ENCODE results near the gene PRKCB. TPM values are rescaled to one million over a fixed set of nuclear protein-coding genes. Genes with fewer than 3 reads are reported as not detected.

The PRKCB gene
- total RNA-seq, 1 donor from 2014 or later, result 24.1 TPM

DNA sequence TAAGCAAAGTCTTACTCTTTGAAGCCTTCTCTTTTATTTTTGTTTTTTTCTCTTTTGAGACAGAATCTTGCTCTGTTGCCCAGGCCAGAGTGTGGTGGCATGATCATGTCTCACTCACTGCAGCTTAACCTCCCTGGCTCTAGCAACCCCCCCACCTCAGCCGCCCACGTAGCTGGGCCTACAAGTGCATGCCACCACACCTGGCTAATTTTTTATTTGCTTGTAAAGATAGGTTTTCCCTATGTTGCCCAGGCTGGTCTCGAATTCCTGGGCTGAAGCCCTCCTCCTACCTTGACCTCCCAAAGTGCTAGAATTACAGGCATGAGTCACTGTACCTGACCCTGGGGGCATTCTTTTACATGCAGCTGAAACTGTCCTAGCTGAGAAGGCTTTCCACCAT lies 154.7 kb downstream of the PRKCB start:
- H3K36me3 ChIP-seq, result no peaks in the 10 kb centered on the region
- ATAC-seq (no peak), DNase-seq (no peak)
- TF ChIP-seq, protein P1, sequence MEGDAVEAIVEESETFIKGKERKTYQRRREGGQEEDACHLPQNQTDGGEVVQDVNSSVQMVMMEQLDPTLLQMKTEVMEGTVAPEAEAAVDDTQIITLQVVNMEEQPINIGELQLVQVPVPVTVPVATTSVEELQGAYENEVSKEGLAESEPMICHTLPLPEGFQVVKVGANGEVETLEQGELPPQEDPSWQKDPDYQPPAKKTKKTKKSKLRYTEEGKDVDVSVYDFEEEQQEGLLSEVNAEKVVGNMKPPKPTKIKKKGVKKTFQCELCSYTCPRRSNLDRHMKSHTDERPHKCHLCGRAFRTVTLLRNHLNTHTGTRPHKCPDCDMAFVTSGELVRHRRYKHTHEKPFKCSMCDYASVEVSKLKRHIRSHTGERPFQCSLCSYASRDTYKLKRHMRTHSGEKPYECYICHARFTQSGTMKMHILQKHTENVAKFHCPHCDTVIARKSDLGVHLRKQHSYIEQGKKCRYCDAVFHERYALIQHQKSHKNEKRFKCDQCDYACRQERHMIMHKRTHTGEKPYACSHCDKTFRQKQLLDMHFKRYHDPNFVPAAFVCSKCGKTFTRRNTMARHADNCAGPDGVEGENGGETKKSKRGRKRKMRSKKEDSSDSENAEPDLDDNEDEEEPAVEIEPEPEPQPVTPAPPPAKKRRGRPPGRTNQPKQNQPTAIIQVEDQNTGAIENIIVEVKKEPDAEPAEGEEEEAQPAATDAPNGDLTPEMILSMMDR (IDR thresholded peaks at IDR 0.05), result no peak
- H3K9me3 ChIP-seq, result no peaks in the 10 kb centered on the region
- no peak overlapping the region for H3K27ac ChIP-seq
- H3K27me3 ChIP-seq (ENCODE audit: low read depth), result no peaks in the 10 kb centered on the region
- no peak overlapping the region for H3K4me3 ChIP-seq
- intact Hi-C loops (cut with DNase I), result no loop called here
- H3K4me1 ChIP-seq, result no peaks in the 10 kb centered on the region

DNA sequence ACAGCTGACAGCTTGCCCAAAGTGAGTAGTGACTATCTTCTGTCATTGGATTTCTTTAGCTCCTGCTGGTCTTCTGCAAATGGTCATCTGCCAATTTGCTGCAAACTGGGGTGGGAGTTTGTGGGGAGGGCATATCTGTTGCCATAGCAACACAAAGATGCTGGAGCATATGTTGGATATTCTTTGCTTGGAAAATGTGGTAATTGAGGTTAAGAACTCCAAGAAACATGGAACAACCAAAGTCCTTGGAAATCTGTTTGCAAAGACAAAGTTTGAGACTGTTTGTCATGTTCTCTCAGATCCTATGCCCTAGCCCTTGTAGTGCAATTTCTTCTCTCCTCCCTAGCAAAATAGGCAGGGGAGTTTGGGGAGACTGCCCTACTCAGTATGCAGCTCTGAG lies 155.3 kb downstream of the PRKCB start:
- H3K4me1 ChIP-seq, result no peaks in the 10 kb centered on the region
- no peak overlapping the region for H3K4me3 ChIP-seq
- intact Hi-C loops (cut with DNase I), result no loop called here
- no peaks in the 10 kb centered on the region for H3K36me3 ChIP-seq
- TF ChIP-seq, protein P1 (IDR thresholded peaks at IDR 0.05), result no peak
- H3K9me3 ChIP-seq, result no peaks in the 10 kb centered on the region
- no peak for DNase-seq
- ATAC-seq, result no peak
- H3K27ac ChIP-seq, result no peak overlapping the region
- H3K27me3 ChIP-seq (ENCODE audit: low read depth), result no peaks in the 10 kb centered on the region

DNA sequence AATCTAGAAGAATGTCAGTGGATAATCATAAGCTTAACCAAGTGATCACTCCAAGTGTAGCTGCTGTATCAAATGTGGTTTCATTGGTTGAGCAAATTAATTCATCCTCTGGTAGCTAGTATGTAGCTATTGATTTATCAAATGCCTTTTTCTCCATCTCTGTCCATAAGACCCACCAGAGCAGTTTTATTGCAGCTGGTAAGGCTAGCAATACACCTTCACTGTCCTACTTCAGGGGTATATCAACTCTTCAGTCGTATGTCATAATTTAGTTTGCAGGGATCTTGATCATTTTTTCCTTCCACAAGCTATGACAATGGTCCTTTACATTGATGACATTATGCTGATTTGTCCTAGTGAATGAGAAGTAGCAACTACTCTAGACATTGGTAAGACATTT lies 158.8 kb downstream of the PRKCB start:
- no peak for ATAC-seq
- TF ChIP-seq, protein P1 (IDR thresholded peaks at IDR 0.05), result no peak
- intact Hi-C loops (cut with DNase I), result no loop called here
- Histone ChIP-seq H3K4me3 (no peak overlapping the region), H3K4me1 (no peaks in the 10 kb centered on the region), H3K36me3 (no peaks in the 10 kb centered on the region), H3K27me3 (ENCODE audit: low read depth) (no peaks in the 10 kb centered on the region), H3K27ac (no peak overlapping the region), H3K9me3 (no peaks in the 10 kb centered on the region)
- DNase-seq, result no peak

DNA sequence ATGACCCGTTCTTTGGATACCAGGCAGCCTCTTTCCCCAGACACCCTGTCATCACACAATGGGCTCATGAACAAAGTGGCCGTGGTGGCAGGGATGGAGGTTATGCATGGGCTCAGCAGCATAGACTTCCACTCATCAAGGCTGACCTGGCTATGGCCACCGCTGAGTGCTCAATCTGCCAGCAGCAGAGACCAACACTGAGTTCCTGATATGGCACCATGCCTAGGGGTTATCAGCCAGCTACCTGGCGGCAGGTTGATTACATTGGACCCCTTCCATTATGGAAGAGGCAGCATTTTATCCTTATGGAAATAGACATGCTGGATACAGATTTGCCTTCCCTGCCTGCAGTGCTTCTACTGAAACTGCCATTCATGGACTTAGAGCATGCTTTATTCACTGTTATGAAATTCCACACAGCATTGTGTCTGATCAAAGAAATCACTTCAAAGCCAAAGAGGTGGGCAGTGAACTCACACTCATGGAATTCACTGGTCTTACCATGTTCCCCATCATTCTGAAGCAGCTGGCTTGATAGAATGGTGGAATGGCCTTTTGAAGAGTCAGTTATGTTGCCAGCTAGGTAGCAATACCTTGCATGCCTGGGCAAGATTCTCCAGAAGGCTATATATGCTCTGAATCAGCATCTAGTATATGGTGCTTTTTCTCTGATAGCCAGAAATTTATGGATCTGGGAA lies 160.6 kb downstream of the PRKCB start:
- intact Hi-C loops (cut with DNase I), result no loop called here
- no peak overlapping the region for H3K27ac ChIP-seq
- ATAC-seq (no peak), DNase-seq (no peak)
- H3K36me3 ChIP-seq, result no peaks in the 10 kb centered on the region
- no peaks in the 10 kb centered on the region for H3K4me1 ChIP-seq
- H3K9me3 ChIP-seq, result no peaks in the 10 kb centered on the region
- H3K27me3 ChIP-seq (ENCODE audit: low read depth), result no peaks in the 10 kb centered on the region
- no peak overlapping the region for H3K4me3 ChIP-seq
- TF ChIP-seq, protein P1 (IDR thresholded peaks at IDR 0.05), result no peak

DNA sequence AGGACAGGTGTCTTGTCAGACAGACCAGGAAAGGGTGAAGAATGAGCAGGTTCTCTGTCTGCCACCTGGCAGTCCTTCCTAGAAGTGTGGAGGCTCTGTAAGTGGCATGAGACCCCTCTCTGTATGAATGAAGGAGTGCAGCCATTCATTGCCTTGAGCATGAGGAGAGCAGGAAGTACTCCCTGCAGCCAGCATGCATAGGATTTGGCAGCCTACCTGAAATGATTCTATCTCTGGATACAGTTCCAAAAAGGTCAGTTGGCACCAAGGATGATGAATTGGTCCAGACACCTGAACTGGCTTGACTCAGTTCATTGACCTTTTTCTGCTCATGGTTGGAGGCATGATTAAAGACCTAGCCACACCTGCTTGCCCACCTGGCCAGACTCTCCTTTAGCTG lies 163.0 kb downstream of the PRKCB start:
- H3K27me3 ChIP-seq (ENCODE audit: low read depth), result no peaks in the 10 kb centered on the region
- ATAC-seq, result no peak
- TF ChIP-seq, protein P1 (IDR thresholded peaks at IDR 0.05), result no peak
- no peak overlapping the region for H3K27ac ChIP-seq
- intact Hi-C loops (cut with DNase I), result no loop called here
- H3K4me3 ChIP-seq, result no peak overlapping the region
- H3K36me3 ChIP-seq, result no peaks in the 10 kb centered on the region
- H3K4me1 ChIP-seq, result no peaks in the 10 kb centered on the region
- DNase-seq, result no peak
- no peaks in the 10 kb centered on the region for H3K9me3 ChIP-seq
